Endothelial cell (in vitro differentiated cells): ENCODE measurements around the gene ZBTB12. TPM values are rescaled to one million over a fixed set of nuclear protein-coding genes. Genes with fewer than 3 reads are reported as not detected.
"Not testable (repeated sequence)": the region's sequence is repeated elsewhere in the genome, so short reads cannot be mapped to it uniquely, and the experiment has no call there.

Experiments
- DNase-seq: peaks from one replicate; pipeline ENCODE4 v3.0.0; 2021; ENCODE audit warnings: low spot score
- H3K27ac Mint-ChIP-seq: one replicate; pipeline ENCODE4 v1.8.0; 2021; ENCODE audit warnings: mixed read lengths, inconsistent platforms; ENCODE audit not compliant: unreplicated experiment
- H3K27me3 Mint-ChIP-seq: one replicate; pipeline ENCODE4 v1.8.0; 2021; ENCODE audit warnings: mild to moderate bottlenecking, moderate library complexity, mixed read lengths, inconsistent platforms; ENCODE audit not compliant: unreplicated experiment
- H3K36me3 Mint-ChIP-seq: one replicate; pipeline ENCODE4 v1.8.0; 2021; ENCODE audit warnings: mild to moderate bottlenecking, low read depth, mixed read lengths, inconsistent platforms; ENCODE audit not compliant: unreplicated experiment
- H3K4me1 Mint-ChIP-seq: one replicate; pipeline ENCODE4 v1.8.0; 2021; ENCODE audit warnings: mild to moderate bottlenecking, mixed read lengths, inconsistent platforms; ENCODE audit not compliant: unreplicated experiment
- H3K4me3 Mint-ChIP-seq: one replicate; pipeline ENCODE4 v1.8.0; 2021; ENCODE audit warnings: mild to moderate bottlenecking, mixed read lengths, inconsistent platforms; ENCODE audit not compliant: unreplicated experiment
- H3K9me3 Mint-ChIP-seq: one replicate; pipeline ENCODE4 v1.8.0; 2021; ENCODE audit warnings: mixed read lengths, inconsistent platforms; ENCODE audit not compliant: unreplicated experiment
- total RNA-seq: library from RNA; stranded (reverse); fragmentation: NEBNext Ultra II Directional; extraction: Animal tissue kit (Norgen Biotek cat#: 25700); gene quantifications from one replicate; pipeline ENCODE4 v1.2.1, GENCODE V29; 2021; ENCODE audit not compliant: unreplicated experiment
- TF ChIP-seq, protein P1 (sequence below): fragments of 200-600 bp; sonication (generic); IDR thresholded peaks from one replicate; pipeline ENCODE4 v1.5.0; 2021; ENCODE audit warnings: antibody characterized with exemption; ENCODE audit not compliant: unreplicated experiment

Gene ZBTB12
- total RNA-seq, 1 donor from 2014 or later, result 9.0 TPM

DNA sequence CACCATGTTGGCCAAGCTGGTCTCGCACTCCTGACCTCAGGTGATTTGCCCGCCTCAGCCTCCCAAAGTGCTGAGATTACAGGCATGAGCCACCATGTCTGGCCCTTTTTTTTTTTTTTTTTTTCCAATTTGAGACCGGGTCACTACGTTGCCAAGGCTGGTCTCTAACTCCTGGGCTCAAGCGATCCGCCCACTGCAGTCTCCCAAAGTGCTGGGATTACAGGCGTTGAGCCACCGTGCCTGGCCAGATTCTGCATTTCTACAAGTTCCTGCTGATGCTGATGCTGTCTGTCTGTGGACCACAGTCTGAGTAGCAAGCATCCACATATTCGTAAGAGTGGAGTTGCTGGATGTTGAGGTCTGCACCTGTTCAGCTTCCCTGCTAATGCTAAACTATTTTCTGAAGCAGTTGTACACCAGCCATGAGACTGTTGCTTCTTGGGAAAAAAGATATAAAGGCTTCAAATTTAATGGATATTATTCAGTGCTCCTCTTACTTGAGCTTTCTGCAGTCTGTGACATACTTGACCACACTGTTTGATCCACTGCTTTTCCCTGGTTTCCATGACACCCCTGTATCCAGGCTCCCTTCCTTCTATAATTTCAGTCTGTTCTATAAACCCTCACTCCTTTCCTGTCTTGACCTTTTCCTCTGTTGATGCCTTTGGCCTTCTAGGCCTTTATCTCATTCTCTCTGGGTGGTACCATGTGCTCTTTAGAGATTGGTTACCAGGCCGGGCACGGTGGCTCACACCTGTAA is 10.1 kb upstream of the ZBTB12 start:
- no peak overlapping the region for H3K4me3 Mint-ChIP-seq
- H3K36me3 Mint-ChIP-seq, result no peaks in the 10 kb centered on the region
- H3K27me3 Mint-ChIP-seq, result peaks cover 2% of the 10 kb centered on the region
- DNase-seq, result no peak
- TF ChIP-seq, protein P1, sequence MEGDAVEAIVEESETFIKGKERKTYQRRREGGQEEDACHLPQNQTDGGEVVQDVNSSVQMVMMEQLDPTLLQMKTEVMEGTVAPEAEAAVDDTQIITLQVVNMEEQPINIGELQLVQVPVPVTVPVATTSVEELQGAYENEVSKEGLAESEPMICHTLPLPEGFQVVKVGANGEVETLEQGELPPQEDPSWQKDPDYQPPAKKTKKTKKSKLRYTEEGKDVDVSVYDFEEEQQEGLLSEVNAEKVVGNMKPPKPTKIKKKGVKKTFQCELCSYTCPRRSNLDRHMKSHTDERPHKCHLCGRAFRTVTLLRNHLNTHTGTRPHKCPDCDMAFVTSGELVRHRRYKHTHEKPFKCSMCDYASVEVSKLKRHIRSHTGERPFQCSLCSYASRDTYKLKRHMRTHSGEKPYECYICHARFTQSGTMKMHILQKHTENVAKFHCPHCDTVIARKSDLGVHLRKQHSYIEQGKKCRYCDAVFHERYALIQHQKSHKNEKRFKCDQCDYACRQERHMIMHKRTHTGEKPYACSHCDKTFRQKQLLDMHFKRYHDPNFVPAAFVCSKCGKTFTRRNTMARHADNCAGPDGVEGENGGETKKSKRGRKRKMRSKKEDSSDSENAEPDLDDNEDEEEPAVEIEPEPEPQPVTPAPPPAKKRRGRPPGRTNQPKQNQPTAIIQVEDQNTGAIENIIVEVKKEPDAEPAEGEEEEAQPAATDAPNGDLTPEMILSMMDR, result no peak
- no peaks in the 10 kb centered on the region for H3K4me1 Mint-ChIP-seq
- no peaks in the 10 kb centered on the region for H3K9me3 Mint-ChIP-seq
- H3K27ac Mint-ChIP-seq, result no peak overlapping the region

DNA sequence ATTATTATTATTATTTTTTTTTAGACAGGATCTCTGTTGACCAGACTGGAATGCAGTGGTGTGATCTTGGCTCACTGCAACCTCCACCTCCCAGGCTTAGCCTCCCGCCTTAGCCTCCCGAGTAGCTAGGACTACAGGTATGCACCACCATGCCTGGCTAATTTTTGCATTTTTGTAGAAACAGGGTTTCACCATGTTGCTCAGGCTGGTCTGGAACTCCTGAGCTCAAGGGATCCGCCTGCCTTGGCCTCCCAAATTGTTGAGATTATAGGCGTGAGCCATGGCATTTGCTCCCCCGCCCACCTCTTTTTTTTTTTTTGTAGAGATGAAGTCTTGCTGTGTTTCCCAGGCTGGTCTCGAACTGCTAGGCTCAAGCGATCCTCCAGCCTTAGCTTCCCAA is 7.4 kb upstream of the ZBTB12 start:
- H3K27ac Mint-ChIP-seq, H3K27me3 Mint-ChIP-seq, DNase-seq, H3K4me1 Mint-ChIP-seq, H3K4me3 Mint-ChIP-seq, H3K36me3 Mint-ChIP-seq, H3K9me3 Mint-ChIP-seq: not testable (repeated sequence)

DNA sequence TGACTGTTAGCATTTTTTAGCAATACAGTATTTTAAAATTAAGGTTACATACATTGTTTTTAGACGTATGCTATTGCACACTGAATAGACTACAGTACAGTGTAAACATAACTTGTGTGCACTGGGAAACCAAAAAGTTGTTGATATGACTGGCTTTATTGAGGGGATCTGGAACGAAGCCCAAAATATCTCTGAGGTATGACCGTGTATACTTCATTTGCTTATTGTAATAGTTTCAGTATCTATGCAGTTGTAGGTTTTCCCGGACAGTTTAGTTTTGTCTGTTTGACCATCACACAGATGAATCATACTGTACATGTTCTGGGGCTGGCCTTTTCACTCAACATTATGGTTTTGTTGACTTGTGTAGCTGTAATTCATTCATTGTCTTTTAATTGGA is 6.9 kb upstream of the ZBTB12 start:
- H3K9me3 Mint-ChIP-seq, result no peaks in the 10 kb centered on the region
- DNase-seq, result no peak
- H3K36me3 Mint-ChIP-seq, result no peaks in the 10 kb centered on the region
- no peak overlapping the region for H3K27ac Mint-ChIP-seq
- H3K27me3 Mint-ChIP-seq, result peaks cover 5% of the 10 kb centered on the region
- no peaks in the 10 kb centered on the region for H3K4me1 Mint-ChIP-seq
- H3K4me3 Mint-ChIP-seq, result no peak overlapping the region
- TF ChIP-seq, protein P1, result no peak

DNA sequence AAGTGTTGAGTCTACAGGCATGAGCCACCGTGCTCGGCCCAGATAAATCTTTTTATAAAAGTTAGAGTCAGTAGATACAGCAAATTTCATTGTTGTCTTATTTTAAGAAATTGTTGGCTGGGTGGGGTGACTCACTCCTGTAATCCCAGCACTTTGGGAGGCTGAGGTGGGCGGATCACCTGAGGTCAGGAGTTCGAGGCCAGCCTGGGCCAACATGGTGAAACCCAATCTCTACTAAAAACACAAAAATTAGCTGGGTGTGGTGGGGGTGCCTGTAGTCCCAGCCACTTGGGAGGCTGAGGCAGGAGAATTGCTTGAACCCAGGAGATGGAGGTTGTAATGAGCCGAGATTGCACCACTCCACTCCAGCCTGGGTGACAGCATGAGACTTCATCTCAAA is 6.4 kb upstream of the ZBTB12 start:
- not testable (repeated sequence) for H3K27me3 Mint-ChIP-seq, H3K4me3 Mint-ChIP-seq, H3K4me1 Mint-ChIP-seq, H3K9me3 Mint-ChIP-seq, H3K27ac Mint-ChIP-seq, H3K36me3 Mint-ChIP-seq, DNase-seq

DNA sequence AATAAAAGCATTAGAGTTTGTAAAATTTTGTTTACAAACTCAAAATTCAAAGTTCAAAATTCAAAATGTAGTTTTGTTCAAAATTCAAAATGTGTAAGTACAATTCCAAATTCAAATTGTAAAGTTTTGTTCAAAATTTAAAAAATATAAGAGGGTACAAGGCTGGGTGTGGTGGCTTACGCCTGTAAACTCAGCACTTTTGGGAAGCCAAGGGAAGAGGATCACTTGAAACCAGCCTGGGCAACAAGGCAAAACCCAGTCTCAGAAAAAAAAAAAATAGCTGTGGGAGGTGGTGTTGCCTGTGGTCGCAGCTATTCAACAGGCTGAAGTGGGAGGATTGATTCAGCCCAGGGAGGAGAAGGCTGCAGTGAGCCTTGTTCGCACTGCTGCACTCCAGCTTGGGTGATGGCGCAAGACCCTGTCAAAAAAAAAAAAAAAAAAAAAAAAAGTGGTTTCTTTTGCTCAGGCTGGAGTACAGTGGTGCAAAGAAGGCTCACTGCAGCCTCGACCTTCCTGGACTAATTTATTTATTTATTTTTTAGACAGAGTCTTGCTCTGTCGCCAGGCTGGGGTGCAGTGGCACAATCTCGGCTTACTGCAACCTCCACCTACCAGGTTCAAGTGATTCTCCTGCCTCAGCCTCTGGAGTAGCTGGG is 5.4 kb upstream of the ZBTB12 start:
- no peaks in the 10 kb centered on the region for H3K9me3 Mint-ChIP-seq
- DNase-seq, result no peak
- TF ChIP-seq, protein P1, result no peak
- no peak overlapping the region for H3K27ac Mint-ChIP-seq
- peaks cover 9% of the 10 kb centered on the region for H3K27me3 Mint-ChIP-seq
- no peak overlapping the region for H3K4me3 Mint-ChIP-seq
- H3K36me3 Mint-ChIP-seq, result no peaks in the 10 kb centered on the region
- peaks cover 7% of the 10 kb centered on the region for H3K4me1 Mint-ChIP-seq

DNA sequence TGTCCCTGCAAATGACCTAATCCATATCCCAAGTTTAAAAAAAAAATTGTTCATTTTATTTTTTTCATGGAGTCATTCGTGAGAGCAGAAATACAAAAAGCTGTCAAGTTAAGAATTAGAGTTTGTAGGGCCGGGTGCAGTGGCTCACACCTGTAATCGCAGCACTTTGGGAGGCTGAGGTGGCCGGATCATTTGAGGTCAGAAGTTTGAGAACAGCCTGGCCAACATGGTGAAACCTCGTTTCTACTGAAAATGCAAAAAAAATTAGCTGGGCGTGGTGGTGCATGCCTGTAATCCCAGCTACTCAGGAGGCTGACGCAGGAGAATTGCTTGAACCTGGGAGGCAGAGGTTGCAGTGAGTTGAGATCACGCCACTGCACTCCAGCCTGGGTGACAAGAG is 4.8 kb upstream of the ZBTB12 start:
- not testable (repeated sequence) for H3K4me3 Mint-ChIP-seq, H3K27ac Mint-ChIP-seq, DNase-seq, H3K4me1 Mint-ChIP-seq, H3K27me3 Mint-ChIP-seq, H3K9me3 Mint-ChIP-seq, H3K36me3 Mint-ChIP-seq
